ENCODE measurements around the gene CCDC177.

Gene CCDC177

GRCh38 chr14:69528930-69529329 lies 45.7 kb downstream of the CCDC177 start:
- DNase-seq (ENCODE audit: low read depth): no peak

GRCh38 chr14:69528143-69528542 lies 46.5 kb downstream of the CCDC177 start:
- no peak for DNase-seq (ENCODE audit: low read depth)

GRCh38 chr14:69527635-69528034 lies 47.0 kb downstream of the CCDC177 start:
- no peak for DNase-seq (ENCODE audit: low read depth)

- DNase-seq (ENCODE audit: low read depth): no peak
These were observed 48.8 kb downstream of the CCDC177 start for GRCh38 chr14:69525896-69526295.

GRCh38 chr14:69522026-69522425 lies 52.6 kb downstream of the CCDC177 start:
- DNase-seq (ENCODE audit: low read depth): no peak

Data from stimulated activated CD8-positive, alpha-beta memory T cell treated with anti-CD3 and anti-CD28 coated beads, Interleukin-12 subunit alpha, Interleukin-12 subunit beta, amount 100 ng/mL, for 1 hour (primary cell).